Measurements from ENCODE around the gene TLE2. TPM values are rescaled to one million over a fixed set of nuclear protein-coding genes. Genes with fewer than 3 reads are reported as not detected.

Gene TLE2
- total RNA-seq, 1 experiment from 2014 or later, result 3.1 TPM

DNA sequence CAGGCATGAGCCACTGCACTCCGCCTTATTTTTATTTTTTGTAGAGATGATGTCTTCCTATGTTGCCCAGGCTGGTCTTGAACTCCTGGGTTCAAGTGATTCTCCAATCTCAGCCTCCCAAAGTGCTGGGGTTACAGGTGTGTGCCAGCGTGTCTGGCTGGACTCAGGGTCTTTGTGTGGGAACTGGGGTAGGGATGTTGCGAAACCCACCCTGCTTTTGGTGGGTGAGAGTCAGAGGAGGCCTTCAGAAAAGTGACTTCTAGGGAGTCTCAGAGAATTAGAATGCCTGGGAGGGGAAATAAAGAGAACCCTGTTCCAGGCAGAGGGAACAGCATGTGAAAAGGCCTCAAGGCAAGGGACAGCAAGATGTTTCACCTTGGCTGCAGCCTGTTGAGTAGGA, 20.0 kb upstream of the TLE2 start:
- Histone ChIP-seq H3K56ac (ENCODE audit: insufficient read length, low read depth, low read length) (no peak overlapping the region), H4K91ac (ENCODE audit: insufficient read length, low read depth, low read length) (no peak overlapping the region), H3K9ac (ENCODE audit: extremely low read depth, insufficient read length, low read length) (no peak overlapping the region), H2BK20ac (ENCODE audit: low read depth, low read length, poor library complexity, severe bottlenecking) (no peak overlapping the region), H4K8ac (replicated peaks; ENCODE audit: insufficient read length, low read depth, low read length) (no peak overlapping the region), H3K4ac (ENCODE audit: low read depth, low read length) (no peak overlapping the region), H3K9me3 (ENCODE audit: control insufficient read depth, low read depth, low read length) (no peaks in the 10 kb centered on the region), H3K79me2 (ENCODE audit: insufficient read depth, low read length) (no peaks in the 10 kb centered on the region), H4K20me1 (ENCODE audit: control insufficient read depth, insufficient read depth, insufficient read length) (no peaks in the 10 kb centered on the region), H4K5ac (ENCODE audit: insufficient read length, low read depth, low read length) (no peak overlapping the region), H3K18ac (ENCODE audit: insufficient read length, low read depth, low read length) (no peak overlapping the region), H2BK120ac (ENCODE audit: low read depth, low read length, poor library complexity, severe bottlenecking) (no peak overlapping the region), H3K14ac (ENCODE audit: insufficient read depth, low read length) (no peak overlapping the region), H2BK15ac (ENCODE audit: low read depth, low read length) (no peak overlapping the region), H2AK5ac (ENCODE audit: insufficient read length, low read length) (no peak overlapping the region), H3K23ac (ENCODE audit: insufficient read length, low read depth, low read length) (no peak overlapping the region), H2AFZ (ENCODE audit: low read length) (no peak overlapping the region), H3K23me2 (ENCODE audit: insufficient read length, low read depth, low read length, poor library complexity, severe bottlenecking) (peaks cover 6% of the 10 kb centered on the region), H3K4me2 (ENCODE audit: insufficient read depth, insufficient read length, low read length) (no peak overlapping the region), H3K27ac (ENCODE audit: insufficient read length, low read depth, low read length) (no peak overlapping the region), H3T11ph (ENCODE audit: low read length) (no peak overlapping the region), H3K79me1 (ENCODE audit: insufficient read depth, low read depth, low read length, poor library complexity, severe bottlenecking) (no peaks in the 10 kb centered on the region), H2BK12ac (ENCODE audit: insufficient read length, low read depth, low read length) (no peak overlapping the region), H3K27me3 (ENCODE audit: insufficient read depth, low read length) (no peaks in the 10 kb centered on the region), H3K4me1 (ENCODE audit: insufficient read depth, low read length) (no peaks in the 10 kb centered on the region), H2BK5ac (ENCODE audit: insufficient read length, low read length) (no peak overlapping the region)
- DNase-seq, result no peak
- WGBS (ENCODE audit: extremely low coverage, insufficient read length, low lambda C conversion rate), result no CpG with 5 or more reads among the region's 3 CpGs
- H3K36me3 Mint-ChIP-seq (ENCODE audit: insufficient read depth in 1 of 3, low read depth in 3 of 3), result peaks cover 0 to 4% (median under 1%) of the 10 kb centered on the region in 3 experiments; a peak in 3 of 7 replicates
- peaks cover 0 to 3% of the 10 kb centered on the region in 2 experiments; a peak in 2 of 5 replicates for H3K9me3 Mint-ChIP-seq
- peaks cover 42% of the 10 kb centered on the region for H3K27me3 Mint-ChIP-seq (ENCODE audit: low read depth)
- H3K4me1 Mint-ChIP-seq, result peaks cover 12 to 34% of the 10 kb centered on the region in 2 experiments
- H3K27ac Mint-ChIP-seq, result peak overlapping the region in 1 of 3 experiments; percentile 66; a peak in 1 of 7 replicates
- H3K4me3 Mint-ChIP-seq, result peak overlapping the region in 1 of 2 experiments; percentile 30; a peak in 1 of 5 replicates
- TF ChIP-seq, protein P1, sequence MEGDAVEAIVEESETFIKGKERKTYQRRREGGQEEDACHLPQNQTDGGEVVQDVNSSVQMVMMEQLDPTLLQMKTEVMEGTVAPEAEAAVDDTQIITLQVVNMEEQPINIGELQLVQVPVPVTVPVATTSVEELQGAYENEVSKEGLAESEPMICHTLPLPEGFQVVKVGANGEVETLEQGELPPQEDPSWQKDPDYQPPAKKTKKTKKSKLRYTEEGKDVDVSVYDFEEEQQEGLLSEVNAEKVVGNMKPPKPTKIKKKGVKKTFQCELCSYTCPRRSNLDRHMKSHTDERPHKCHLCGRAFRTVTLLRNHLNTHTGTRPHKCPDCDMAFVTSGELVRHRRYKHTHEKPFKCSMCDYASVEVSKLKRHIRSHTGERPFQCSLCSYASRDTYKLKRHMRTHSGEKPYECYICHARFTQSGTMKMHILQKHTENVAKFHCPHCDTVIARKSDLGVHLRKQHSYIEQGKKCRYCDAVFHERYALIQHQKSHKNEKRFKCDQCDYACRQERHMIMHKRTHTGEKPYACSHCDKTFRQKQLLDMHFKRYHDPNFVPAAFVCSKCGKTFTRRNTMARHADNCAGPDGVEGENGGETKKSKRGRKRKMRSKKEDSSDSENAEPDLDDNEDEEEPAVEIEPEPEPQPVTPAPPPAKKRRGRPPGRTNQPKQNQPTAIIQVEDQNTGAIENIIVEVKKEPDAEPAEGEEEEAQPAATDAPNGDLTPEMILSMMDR (conservative IDR thresholded peaks at IDR 0.05), result no peak

Measured in H9 (cell line).